ENCODE results near the gene XRCC4. TPM values are rescaled to one million over a fixed set of nuclear protein-coding genes. Genes with fewer than 3 reads are reported as not detected.

The XRCC4 gene
- total RNA-seq, 4 donors from 2014 or later = 4.2 to 6.0 (median 5.4) TPM

DNA sequence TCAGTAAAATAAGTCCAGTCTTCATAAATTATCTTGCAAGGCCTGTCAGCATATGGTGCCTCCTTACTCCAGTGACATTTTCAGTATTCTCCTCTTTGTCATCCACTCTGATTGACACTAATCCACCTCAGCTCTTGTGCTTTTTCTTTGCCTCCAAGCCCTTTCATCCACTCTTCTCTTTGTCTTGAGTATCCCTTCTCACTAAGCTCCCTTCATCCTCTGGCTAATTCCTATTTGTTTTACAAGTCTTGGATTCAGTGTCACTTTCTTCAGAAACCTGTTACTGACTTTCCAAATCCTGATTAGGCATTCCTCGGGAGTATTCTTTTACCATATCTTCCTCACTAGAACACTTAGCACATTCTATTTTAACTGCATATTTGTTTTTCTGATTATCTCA lies 293.6 kb downstream of the XRCC4 start:
- Histone ChIP-seq H3K9me3 (no peaks in the 10 kb centered on the region), H3K36me3 (no peaks in the 10 kb centered on the region), H3K4me1 (no peaks in the 10 kb centered on the region), H3K27me3 (no peaks in the 10 kb centered on the region), H3K4me3 (no peak overlapping the region), H3K27ac (no peak overlapping the region)
- TF ChIP-seq POLR2A (IDR thresholded peaks at IDR 0.05) = no peak
- no peak for TF ChIP-seq EP300 (IDR thresholded peaks at IDR 0.05)
- no peak for TF ChIP-seq POLR2AphosphoS5 (IDR thresholded peaks at IDR 0.05)
- TF ChIP-seq, protein P1, sequence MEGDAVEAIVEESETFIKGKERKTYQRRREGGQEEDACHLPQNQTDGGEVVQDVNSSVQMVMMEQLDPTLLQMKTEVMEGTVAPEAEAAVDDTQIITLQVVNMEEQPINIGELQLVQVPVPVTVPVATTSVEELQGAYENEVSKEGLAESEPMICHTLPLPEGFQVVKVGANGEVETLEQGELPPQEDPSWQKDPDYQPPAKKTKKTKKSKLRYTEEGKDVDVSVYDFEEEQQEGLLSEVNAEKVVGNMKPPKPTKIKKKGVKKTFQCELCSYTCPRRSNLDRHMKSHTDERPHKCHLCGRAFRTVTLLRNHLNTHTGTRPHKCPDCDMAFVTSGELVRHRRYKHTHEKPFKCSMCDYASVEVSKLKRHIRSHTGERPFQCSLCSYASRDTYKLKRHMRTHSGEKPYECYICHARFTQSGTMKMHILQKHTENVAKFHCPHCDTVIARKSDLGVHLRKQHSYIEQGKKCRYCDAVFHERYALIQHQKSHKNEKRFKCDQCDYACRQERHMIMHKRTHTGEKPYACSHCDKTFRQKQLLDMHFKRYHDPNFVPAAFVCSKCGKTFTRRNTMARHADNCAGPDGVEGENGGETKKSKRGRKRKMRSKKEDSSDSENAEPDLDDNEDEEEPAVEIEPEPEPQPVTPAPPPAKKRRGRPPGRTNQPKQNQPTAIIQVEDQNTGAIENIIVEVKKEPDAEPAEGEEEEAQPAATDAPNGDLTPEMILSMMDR (IDR thresholded peaks at IDR 0.05) = no peak
- no peak for DNase-seq (ENCODE audit: low spot score in 2 of 2)
- WGBS = 93% methylated on average over 1 of the region's 1 CpG

DNA sequence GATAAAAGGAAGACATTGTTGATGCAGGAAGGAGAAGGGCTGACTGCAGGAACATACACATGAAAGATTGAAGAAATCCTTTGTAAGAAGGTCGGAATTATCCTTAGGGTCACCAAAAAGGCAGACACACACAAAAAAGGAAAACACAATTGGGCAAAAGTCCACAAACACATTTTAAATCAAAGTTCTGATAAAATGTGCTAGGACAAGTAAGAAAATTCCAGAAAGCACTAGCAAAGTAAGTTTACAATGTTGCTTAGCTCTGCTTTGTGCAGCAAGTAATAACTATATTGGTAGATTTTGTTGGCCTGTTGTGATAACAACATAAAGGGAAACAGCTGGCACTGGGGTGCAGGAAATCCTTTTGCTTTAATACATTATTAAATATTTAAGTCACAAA lies 294.4 kb downstream of the XRCC4 start:
- H3K27ac ChIP-seq = no peak overlapping the region
- no peaks in the 10 kb centered on the region for H3K4me1 ChIP-seq
- no peaks in the 10 kb centered on the region for H3K9me3 ChIP-seq
- 97% methylated on average over 1 of the region's 1 CpG for WGBS
- TF ChIP-seq POLR2A (IDR thresholded peaks at IDR 0.05) (no peak), EP300 (IDR thresholded peaks at IDR 0.05) (no peak), POLR2AphosphoS5 (IDR thresholded peaks at IDR 0.05) (no peak)
- TF ChIP-seq, protein P1 (IDR thresholded peaks at IDR 0.05) = no peak
- no peak overlapping the region for H3K4me3 ChIP-seq
- H3K36me3 ChIP-seq = no peaks in the 10 kb centered on the region
- DNase-seq (ENCODE audit: low spot score in 2 of 2) = no peak
- H3K27me3 ChIP-seq = no peaks in the 10 kb centered on the region

DNA sequence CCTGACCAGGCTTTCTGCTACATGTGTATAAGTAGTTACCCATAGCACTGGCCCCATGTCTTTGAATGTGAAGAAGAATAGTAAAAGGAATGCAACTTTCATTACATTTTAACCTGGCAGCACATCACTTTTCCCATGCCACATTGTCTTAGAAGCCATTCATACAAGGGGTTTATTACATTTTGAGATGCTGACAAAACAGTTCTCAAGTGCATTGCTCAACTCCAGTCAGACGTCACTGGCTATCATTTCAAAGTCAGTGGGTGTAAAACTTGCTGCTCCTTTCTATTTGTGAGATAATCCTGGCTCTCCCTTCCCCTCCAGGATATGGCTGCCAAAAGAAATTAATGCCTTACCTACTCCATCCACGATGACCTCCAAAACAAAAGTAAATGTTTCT lies 297.2 kb downstream of the XRCC4 start:
- Histone ChIP-seq H3K27me3 (no peaks in the 10 kb centered on the region), H3K9me3 (no peaks in the 10 kb centered on the region), H3K4me3 (no peak overlapping the region), H3K4me1 (no peaks in the 10 kb centered on the region), H3K36me3 (no peaks in the 10 kb centered on the region), H3K27ac (peak overlapping the region; percentile 42)
- peak in 1 of 2 donors; percentile 64 for DNase-seq (ENCODE audit: low spot score in 2 of 2)
- 38% methylated on average over 2 of the region's 2 CpGs for WGBS
- TF ChIP-seq EP300 (IDR thresholded peaks at IDR 0.05) (no peak), POLR2AphosphoS5 (IDR thresholded peaks at IDR 0.05) (peak in 1 of 3 donors; percentile 7)

DNA sequence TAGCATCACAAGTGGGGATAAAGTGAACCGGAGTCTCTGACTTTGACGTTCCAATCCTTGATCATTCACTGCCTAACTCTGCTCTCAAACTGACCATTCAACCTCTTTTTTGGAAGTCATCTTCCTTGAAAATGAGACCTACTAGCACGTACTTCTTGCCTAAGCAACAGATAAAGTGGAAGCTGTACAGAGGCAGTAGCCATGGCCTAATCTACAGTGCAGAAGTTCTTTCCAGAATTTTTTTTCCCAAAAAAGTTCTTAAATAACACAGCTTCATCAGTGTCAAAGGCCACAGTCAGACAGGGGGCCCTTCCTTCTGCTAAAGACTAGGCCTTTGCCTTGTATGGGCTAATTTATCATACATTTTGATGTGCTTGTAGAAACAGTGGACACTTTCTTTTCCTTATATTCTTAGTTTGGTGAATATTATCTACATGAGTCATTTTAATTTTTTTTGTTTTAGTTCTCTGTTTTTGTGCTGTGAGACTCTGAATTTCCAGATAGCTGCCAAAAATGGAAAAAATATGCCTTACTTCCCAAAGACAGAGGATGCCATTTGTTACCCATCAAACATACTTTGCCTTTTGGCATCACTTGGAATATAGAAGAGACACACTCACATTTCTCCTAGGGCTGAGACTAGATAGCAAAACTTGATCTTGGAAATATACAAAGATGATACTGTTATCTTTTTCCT lies 297.9 kb downstream of the XRCC4 start:
- no peaks in the 10 kb centered on the region for H3K9me3 ChIP-seq
- 82% methylated on average over 3 of the region's 3 CpGs for WGBS
- H3K27ac ChIP-seq = peak overlapping the region; percentile 42
- no peaks in the 10 kb centered on the region for H3K4me1 ChIP-seq
- no peaks in the 10 kb centered on the region for H3K27me3 ChIP-seq
- H3K4me3 ChIP-seq = no peak overlapping the region
- no peak for DNase-seq (ENCODE audit: low spot score in 2 of 2)
- no peak for TF ChIP-seq EP300 (IDR thresholded peaks at IDR 0.05)
- TF ChIP-seq, protein P1 (IDR thresholded peaks at IDR 0.05) = no peak
- TF ChIP-seq POLR2A (IDR thresholded peaks at IDR 0.05) = no peak
- TF ChIP-seq POLR2AphosphoS5 (IDR thresholded peaks at IDR 0.05) = no peak
- no peaks in the 10 kb centered on the region for H3K36me3 ChIP-seq

DNA sequence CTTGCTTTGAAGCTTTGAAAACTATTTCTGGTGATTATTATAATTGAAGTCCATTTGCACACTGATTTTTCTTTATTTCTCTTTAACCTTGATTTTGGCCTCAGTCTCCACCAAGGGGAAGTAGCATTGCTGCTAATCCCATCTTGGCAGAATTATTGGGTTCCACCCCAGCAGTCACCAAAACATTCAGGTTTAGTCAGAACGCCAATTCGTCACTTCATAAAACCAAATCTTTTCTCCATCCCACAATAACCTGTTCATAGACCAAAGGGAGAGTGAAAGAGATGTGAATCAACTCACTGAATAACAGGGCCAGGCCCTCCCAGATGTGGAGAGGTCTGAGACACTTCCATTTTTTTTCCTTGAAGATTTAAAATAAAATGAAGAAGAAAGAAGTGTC lies 299.1 kb downstream of the XRCC4 start:
- TF ChIP-seq, protein P1 (IDR thresholded peaks at IDR 0.05) = no peak
- TF ChIP-seq EP300 (IDR thresholded peaks at IDR 0.05) (no peak), POLR2A (IDR thresholded peaks at IDR 0.05) (no peak), POLR2AphosphoS5 (IDR thresholded peaks at IDR 0.05) (no peak)
- Histone ChIP-seq H3K27me3 (no peaks in the 10 kb centered on the region), H3K4me3 (no peak overlapping the region), H3K27ac (peak overlapping the region; percentile 23), H3K4me1 (no peaks in the 10 kb centered on the region), H3K36me3 (no peaks in the 10 kb centered on the region), H3K9me3 (no peaks in the 10 kb centered on the region)
- WGBS = 55% methylated on average over 2 of the region's 2 CpGs
- DNase-seq (ENCODE audit: low spot score in 2 of 2) = no peak

Data from suprapubic skin (tissue), 4 donors.